GM10248 (cell line): ENCODE results near the gene CHCHD10.

Source experiments
- CTCF ChIA-PET: fragments of 300-600 bp; sonication (Branson Sonifier 250); formaldehyde crosslinking; extraction: SDS; loops from one replicate; lab custom pipeline; 2021; ENCODE audit warnings: antibody characterized with exemption; lab: Yijun Ruan, JAX
- POLR2A ChIA-PET: fragments of 350-650 bp; sonication (Branson Sonifier 250); formaldehyde crosslinking; extraction: SDS; loops from one replicate; lab custom pipeline; 2020; ENCODE audit warnings: antibody characterized with exemption; lab: Yijun Ruan, JAX
- DNase-seq: peaks from one replicate; pipeline ENCODE4 v3.0.0; 2012; ENCODE audit errors: extremely low spot score
- CTCF ChIP-seq: IDR thresholded peaks from 2 replicates; pipeline ENCODE4 v1.5.1; 2012; ENCODE audit warnings: mild to moderate bottlenecking, low read depth; ENCODE audit errors: extremely low read depth, missing control alignments, control extremely low read depth

CHCHD10 gene

GRCh38 chr22:23718371-23719165 is 49.2 kb downstream of the CHCHD10 start:
- no peak for TF ChIP-seq CTCF
- ChIA-PET POLR2A (no interaction called here), CTCF (no interaction called here)
- no peak for DNase-seq

- ChIA-PET CTCF (interaction anchor here (0.6 to 1.1 kb wide), 3 partner anchors 21 to 133 kb away, joined by 3 read pairs; partner anchors contain the start of gene CHCHD10), POLR2A (no interaction called here)
- peak; percentile 94 for DNase-seq
- no peak for TF ChIP-seq CTCF
Observed at GRCh38 chr22:23716811-23717801, 50.7 kb downstream of the CHCHD10 start.
